HuH-7.5 (cell line): Measurements from ENCODE around the gene PRAMEF20.

Source experiments
- DNase-seq: peaks from one replicate; pipeline ENCODE4 v3.0.0; 2011; ENCODE audit warnings: low spot score

PRAMEF20 gene

GRCh38 chr1:13462682-13463081, 52.4 kb downstream of the PRAMEF20 start:
- no peak for DNase-seq

- DNase-seq: no peak
Measured at GRCh38 chr1:13465515-13465914, 55.3 kb downstream of the PRAMEF20 start.

- DNase-seq: no peak
Measured at GRCh38 chr1:13469343-13469742, 59.1 kb downstream of the PRAMEF20 start.
